C4-2B (cell line): ENCODE measurements around the gene VEPH1.

Experiments used
- ZFX ChIP-seq: fragments of 450-650 bp; IDR thresholded peaks from 2 replicates; pipeline ENCODE4 v1.6.1; 2017
- TF ChIP-seq, protein P1 (sequence below): fragments of 450-650 bp; conservative IDR thresholded peaks from 2 replicates; pipeline ENCODE4 v1.5.1; 2017; ENCODE audit warnings: mild to moderate bottlenecking

GRCh38 chr3:157508461-157508860 lies 5.2 kb upstream of the VEPH1 start:
- TF ChIP-seq, protein P1, sequence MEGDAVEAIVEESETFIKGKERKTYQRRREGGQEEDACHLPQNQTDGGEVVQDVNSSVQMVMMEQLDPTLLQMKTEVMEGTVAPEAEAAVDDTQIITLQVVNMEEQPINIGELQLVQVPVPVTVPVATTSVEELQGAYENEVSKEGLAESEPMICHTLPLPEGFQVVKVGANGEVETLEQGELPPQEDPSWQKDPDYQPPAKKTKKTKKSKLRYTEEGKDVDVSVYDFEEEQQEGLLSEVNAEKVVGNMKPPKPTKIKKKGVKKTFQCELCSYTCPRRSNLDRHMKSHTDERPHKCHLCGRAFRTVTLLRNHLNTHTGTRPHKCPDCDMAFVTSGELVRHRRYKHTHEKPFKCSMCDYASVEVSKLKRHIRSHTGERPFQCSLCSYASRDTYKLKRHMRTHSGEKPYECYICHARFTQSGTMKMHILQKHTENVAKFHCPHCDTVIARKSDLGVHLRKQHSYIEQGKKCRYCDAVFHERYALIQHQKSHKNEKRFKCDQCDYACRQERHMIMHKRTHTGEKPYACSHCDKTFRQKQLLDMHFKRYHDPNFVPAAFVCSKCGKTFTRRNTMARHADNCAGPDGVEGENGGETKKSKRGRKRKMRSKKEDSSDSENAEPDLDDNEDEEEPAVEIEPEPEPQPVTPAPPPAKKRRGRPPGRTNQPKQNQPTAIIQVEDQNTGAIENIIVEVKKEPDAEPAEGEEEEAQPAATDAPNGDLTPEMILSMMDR: no peak
- no peak for TF ChIP-seq ZFX
